Measurements from ENCODE around the gene MSGN1. TPM values are rescaled to one million over a fixed set of nuclear protein-coding genes. Genes with fewer than 3 reads are reported as not detected.

The MSGN1 gene
- total RNA-seq, 4 donors from 2014 or later = not detected

- intact Hi-C loops (cut with DNase I) = no loop called here
- WGBS = 92% methylated on average over 2 of the region's 2 CpGs
- H3K36me3 ChIP-seq = no peaks in the 10 kb centered on the region
These were observed 31.0 kb downstream of the MSGN1 start for GRCh38 chr2:17847236-17847635.

GRCh38 chr2:17849275-17849674, 33.0 kb downstream of the MSGN1 start:
- WGBS = 61% methylated on average over 5 of the region's 5 CpGs
- intact Hi-C loops (cut with DNase I) = no loop called here
- DNase-seq (ENCODE audit: extremely low spot score) = no peak
- Histone ChIP-seq H3K9me3 (no peaks in the 10 kb centered on the region), H3K36me3 (no peaks in the 10 kb centered on the region), H3K4me3 (no peak overlapping the region), H3K4me1 (peaks cover 0 to 4% (median 0%) of the 10 kb centered on the region in 4 donors), H3K27ac (replicated peaks in 1 of 4) (no peak overlapping the region), H3K27me3 (no peaks in the 10 kb centered on the region)
- TF ChIP-seq POLR2A (IDR thresholded peaks at IDR 0.05; ENCODE audit: low read depth) (no peak), POLR2AphosphoS5 (IDR thresholded peaks at IDR 0.05) (no peak), CTCF (IDR thresholded peaks at IDR 0.05) (no peak), EP300 (IDR thresholded peaks at IDR 0.05) (no peak)

More at GRCh38 chr2:17847236-17847635, 31.0 kb downstream of the MSGN1 start:
- peaks cover 0 to 4% (median 0%) of the 10 kb centered on the region in 4 donors for H3K4me1 ChIP-seq
- H3K27ac ChIP-seq (replicated peaks in 1 of 4) = no peak overlapping the region
- H3K27me3 ChIP-seq = no peaks in the 10 kb centered on the region
- no peak for DNase-seq (ENCODE audit: extremely low spot score)
- TF ChIP-seq POLR2AphosphoS5 (IDR thresholded peaks at IDR 0.05) (no peak), POLR2A (IDR thresholded peaks at IDR 0.05; ENCODE audit: low read depth) (no peak), EP300 (IDR thresholded peaks at IDR 0.05) (no peak), CTCF (IDR thresholded peaks at IDR 0.05) (no peak)
- no peaks in the 10 kb centered on the region for H3K9me3 ChIP-seq
- no peak overlapping the region for H3K4me3 ChIP-seq

- no peak for DNase-seq (ENCODE audit: extremely low spot score)
- no peak overlapping the region for H3K4me3 ChIP-seq
- H3K9me3 ChIP-seq = no peaks in the 10 kb centered on the region
- 86% methylated on average over 4 of the region's 4 CpGs for WGBS
- no peak overlapping the region for H3K27ac ChIP-seq (replicated peaks in 1 of 4)
- no peak for TF ChIP-seq CTCF (IDR thresholded peaks at IDR 0.05)
- TF ChIP-seq POLR2A (IDR thresholded peaks at IDR 0.05; ENCODE audit: low read depth) = no peak
- TF ChIP-seq EP300 (IDR thresholded peaks at IDR 0.05) = no peak
- no peaks in the 10 kb centered on the region for H3K36me3 ChIP-seq
- no peaks in the 10 kb centered on the region for H3K27me3 ChIP-seq
- intact Hi-C loops (cut with DNase I) = loop anchor here (2.0 to 5.0 kb wide), 3 partner anchors 301 to 527 kb away; no protein-coding TSS in a partner anchor
- H3K4me1 ChIP-seq = peaks cover 0 to 4% (median 0%) of the 10 kb centered on the region in 4 donors
These were observed 33.9 kb downstream of the MSGN1 start for GRCh38 chr2:17850151-17850550.

- DNase-seq (ENCODE audit: extremely low spot score) = no peak
- H3K36me3 ChIP-seq = no peaks in the 10 kb centered on the region
- peaks cover 0 to 4% (median 0%) of the 10 kb centered on the region in 4 donors for H3K4me1 ChIP-seq
- intact Hi-C loops (cut with DNase I) = loop anchor here (2.0 to 5.0 kb wide), 3 partner anchors 299 to 525 kb away; no protein-coding TSS in a partner anchor
- no peak overlapping the region for H3K4me3 ChIP-seq
- H3K27ac ChIP-seq (replicated peaks in 1 of 4) = no peak overlapping the region
- H3K9me3 ChIP-seq = no peaks in the 10 kb centered on the region
- no peak for TF ChIP-seq EP300 (IDR thresholded peaks at IDR 0.05)
- peak; percentile 88 to 96 (median 89) for TF ChIP-seq CTCF (IDR thresholded peaks at IDR 0.05)
- WGBS = 29% methylated on average over 8 of the region's 9 CpGs
- H3K27me3 ChIP-seq = no peaks in the 10 kb centered on the region
These were observed 35.7 kb downstream of the MSGN1 start for GRCh38 chr2:17851731-17852585.
